OCI-M2 (cell line): ENCODE data around the gene ADI1.
"Not testable (repeated sequence)": the region's sequence is repeated elsewhere in the genome, so short reads cannot be mapped to it uniquely, and the experiment has no call there.

Experiments
- DNase-seq: peaks from one replicate; lab custom pipeline; 2025; ENCODE audit not compliant: unreplicated experiment; lab: John Stamatoyannopoulos, UW

The ADI1 gene

DNA sequence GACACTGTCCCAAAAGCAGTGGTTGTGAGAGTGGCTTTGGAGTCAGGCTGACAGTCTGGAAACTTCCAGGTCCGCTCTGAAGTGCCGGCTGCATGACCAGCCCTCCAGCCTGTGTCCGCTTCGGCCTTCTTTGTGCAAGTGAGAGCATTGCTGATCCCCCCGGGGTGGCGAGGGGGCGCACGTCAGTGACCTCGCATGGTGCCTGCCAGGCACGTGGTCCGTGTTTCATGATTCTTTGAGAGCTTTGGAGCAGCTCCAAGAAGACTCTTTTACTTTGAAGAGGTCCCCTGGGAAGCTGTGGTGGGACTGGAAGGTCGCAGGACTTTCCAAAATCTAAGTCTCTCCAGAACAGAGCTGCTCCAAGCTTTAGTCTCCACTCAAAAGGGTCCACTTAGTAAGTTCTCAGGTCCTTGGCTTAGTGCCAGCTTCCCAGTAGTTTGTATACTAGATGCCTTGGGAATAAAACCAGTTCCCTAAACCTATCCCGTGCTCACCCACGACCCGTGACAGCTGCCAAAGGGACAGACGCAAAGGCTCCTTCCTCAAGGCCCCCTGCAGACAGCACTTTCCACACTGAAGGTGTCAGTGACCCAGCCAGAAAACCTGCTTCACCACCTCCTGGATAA is 68.8 kb downstream of the ADI1 start:
- no peak for DNase-seq

DNA sequence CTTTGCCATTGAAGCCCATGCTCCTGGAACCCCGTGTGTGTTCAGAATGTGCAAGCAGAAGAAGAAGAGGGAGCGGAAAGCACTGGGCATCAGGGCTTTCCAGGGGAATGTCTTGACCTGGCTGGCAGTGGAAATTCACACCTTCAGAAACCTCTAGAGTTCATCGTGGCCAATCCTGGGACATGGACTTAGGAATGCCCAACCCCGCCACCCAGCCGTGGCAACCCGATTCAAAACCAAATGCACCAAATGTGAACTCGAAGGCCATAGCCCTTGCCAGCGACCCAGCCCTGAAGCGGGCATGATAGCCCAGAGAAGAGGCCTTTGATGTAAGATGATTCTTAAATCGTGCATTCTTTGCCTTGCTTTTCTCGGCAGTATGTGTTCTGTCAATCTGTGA is 69.4 kb downstream of the ADI1 start:
- DNase-seq: no peak

DNA sequence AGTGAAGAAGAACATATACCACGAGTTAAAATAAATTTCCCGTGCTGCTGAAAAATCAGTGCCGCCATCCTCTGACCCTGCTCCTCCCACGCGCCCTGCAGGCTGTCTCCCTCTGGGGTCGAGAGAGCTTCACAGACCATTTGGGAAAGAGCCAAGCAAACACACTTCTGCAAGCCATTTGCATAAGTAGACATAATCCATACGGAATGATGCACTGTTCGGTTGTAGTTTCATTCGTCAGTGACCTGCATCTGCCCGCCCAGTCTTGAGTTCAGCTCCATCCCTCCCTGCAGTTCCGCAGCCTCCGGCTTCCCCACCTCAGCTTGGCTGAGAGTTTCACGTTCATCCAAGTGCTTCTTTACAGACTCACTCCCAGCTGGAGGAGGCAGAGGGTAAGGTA is 70.2 kb downstream of the ADI1 start:
- no peak for DNase-seq

DNA sequence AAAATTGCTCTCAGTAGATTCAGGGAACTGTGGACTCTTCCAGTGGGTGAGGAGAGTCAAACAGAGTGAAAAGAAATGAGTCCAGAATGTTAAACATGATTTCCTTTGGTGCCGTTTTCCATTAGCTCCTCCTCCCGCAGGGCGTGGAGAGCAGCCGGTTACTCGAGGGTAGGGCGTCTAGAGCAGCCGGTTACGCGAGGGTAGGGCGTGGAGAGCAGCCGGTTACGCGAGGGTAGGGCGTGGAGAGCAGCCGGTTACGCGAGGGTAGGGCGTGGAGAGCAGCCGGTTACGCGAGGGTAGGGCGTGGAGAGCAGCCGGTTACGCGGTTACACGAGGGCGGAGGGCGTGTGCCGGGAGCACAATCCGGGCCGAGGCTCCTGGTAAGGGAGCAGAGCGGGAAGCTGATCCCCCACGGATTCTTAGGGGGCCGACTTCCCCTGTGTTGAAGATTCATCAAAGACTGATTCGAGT is 70.9 kb downstream of the ADI1 start:
- DNase-seq: not testable (repeated sequence)

DNA sequence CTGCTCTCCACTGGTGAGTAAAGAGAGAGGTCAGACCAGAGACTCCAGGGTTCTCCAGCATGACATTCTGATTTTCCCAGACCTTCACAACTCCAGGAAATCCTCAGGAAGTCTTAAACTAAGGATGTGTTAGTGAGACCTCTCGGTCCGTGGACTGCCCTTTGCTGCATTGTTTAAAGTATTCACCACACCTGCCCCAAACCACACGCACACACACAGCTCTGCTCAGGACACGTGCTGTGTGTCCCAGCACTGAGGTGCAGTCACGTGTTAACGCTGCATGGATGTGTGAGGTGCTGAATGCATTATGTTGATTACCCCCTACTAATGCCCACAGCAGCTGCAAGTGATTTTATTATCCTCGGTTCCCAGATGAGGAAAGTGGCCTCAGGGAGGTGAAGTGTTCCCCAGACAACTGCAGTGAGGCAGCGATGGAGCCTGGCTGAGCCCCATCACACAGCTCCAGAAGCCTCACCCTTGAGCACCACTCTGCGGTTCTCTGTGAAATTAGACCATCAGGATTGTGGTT is 71.5 kb downstream of the ADI1 start:
- DNase-seq: no peak
